Epidermal melanocyte (primary cell): Measurements from ENCODE around the gene ZNF862.
"Not testable (repeated sequence)": the region's sequence is repeated elsewhere in the genome, so short reads cannot be mapped to it uniquely, and the experiment has no call there.

Source experiments
- DNase-seq: peaks from one replicate; pipeline ENCODE4 v3.0.0; 2011; ENCODE audit warnings: low spot score; ENCODE audit not compliant: insufficient read length

The ZNF862 gene

DNA sequence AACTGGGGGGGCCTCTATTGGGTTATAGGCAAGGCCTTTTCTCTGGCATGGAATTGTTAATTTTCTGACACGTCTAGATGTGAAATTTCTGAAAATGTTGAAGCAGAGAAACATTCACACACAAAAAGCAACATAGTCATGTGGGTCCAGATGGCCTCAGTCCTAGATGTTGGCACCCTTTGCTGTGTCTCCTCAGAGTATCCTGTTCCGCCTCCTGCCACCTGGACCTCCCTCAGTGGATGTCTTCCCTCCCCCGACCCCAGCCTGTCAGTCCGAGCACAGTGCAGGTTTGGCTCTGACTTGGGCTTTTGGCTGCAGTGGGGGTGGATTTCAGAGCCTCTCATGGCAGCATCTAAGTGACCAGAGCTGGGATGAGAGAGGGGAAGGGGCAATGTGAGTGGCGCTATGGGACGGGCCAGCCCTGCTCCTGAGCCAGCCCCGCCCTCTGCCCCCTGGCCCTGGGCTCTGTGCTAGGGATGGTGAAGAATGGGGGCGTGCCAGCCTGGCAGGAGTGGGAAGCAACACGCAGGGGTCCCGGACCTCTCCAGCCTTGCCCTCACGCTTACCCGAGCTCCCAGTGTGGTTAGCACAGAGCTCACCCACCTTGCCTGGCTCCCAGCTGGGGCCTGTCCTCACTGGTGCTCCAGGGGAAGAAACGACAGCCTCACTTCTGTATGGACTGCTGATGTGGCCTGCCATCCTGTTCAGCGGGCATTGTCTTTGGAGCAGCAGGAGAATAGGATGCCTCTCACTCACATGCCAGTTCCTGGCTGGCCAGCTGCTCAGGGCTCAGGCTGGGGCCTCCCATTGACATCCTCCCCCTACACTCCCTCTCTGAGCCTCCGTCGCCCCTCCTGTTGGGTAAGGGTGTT is 41.8 kb downstream of the ZNF862 start:
- DNase-seq = no peak

- no peak for DNase-seq
Observed at GRCh38 chr7:149880638-149881311, 42.6 kb downstream of the ZNF862 start.

DNA sequence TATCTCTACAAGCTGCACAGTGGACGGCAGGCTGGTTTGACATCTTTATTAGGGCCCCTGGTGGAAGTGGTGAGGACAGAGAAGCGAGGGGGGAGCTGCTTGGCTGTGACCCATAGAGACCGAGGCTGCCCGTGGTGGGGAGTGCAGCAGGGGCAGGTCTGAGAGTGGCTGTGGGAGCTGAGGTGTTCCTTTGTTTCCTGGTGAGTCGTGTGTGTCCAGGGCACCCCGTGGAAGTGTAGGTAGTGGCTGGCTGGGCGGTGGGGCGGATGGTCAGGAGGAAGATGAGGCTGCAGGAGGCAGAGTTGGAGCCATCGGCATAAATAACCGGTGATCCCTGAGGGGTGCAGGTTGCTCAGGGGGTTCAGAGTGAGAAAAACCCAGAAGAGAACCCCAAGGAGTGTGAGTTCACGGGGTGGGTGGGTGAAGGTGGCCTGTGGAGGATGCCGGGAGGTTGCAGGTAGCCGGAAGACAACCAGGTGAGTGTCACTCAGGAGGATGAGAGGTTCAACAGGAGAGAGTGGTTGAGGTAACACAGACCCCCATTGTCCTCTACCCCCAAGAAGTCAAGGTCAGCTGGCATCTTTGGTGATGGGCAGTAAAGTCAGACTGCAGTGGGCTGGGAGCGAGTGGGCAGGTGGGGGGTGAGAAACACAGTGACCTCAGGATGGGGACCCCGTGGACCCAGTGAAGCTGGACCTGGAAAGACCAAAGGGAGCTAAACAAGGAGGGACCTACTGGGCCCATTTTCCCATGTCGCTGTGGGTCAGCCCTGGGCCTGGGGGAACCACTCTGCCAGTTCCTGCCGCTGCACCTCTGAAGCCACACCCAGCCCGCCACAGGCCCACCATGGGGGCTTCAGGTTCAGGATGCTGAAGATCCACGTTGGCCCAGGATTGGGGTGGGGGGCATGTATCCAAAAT is 43.4 kb downstream of the ZNF862 start:
- DNase-seq = no peak

GRCh38 chr7:149882248-149883047 is 44.3 kb downstream of the ZNF862 start:
- no peak for DNase-seq

DNA sequence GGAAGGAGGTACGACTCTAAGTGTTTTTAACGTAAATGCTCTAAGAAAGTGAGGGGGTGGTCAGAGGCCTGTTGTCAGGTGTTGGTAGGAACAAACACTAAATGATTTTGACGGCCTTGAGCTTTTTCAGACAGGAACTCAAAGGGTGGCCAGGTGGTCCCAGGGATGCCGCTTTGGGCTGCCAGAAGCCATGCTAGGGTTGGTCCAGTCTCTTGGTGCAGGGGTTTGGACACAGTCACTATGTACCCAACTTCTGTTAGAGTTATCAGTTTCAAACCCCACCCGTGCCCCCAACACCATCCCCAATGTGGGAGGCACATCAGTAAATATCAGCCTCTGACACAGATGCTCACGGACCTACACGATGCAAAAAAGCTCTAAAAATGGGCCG is 44.9 kb downstream of the ZNF862 start:
- DNase-seq = no peak

- DNase-seq = no peak
Observed at GRCh38 chr7:149883452-149883861, 45.3 kb downstream of the ZNF862 start.

- no peak for DNase-seq
Observed at GRCh38 chr7:149884016-149884415, 45.8 kb downstream of the ZNF862 start.

DNA sequence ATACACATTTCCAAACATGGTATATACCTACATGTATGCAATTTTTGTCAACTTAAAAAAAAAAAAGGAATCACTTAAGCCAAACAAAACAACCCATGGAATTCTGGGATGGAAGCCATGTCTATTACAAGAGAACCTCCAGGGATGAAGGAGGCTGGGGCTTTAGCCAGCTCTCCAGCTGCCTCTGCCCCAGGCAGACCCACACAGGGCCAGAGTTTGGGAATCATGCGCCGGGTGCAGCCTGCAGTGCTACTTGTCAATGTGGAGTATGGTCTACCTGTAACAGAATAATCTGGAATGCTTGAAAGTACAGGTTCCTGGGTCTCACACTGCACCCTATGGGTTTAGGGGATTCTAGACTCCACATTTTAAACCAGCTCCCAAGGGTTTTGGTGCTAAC is 46.4 kb downstream of the ZNF862 start:
- no peak for DNase-seq

- no peak for DNase-seq
Observed at GRCh38 chr7:149885191-149886017, 47.2 kb downstream of the ZNF862 start.

GRCh38 chr7:149886018-149886415 is 47.8 kb downstream of the ZNF862 start:
- no peak for DNase-seq

DNA sequence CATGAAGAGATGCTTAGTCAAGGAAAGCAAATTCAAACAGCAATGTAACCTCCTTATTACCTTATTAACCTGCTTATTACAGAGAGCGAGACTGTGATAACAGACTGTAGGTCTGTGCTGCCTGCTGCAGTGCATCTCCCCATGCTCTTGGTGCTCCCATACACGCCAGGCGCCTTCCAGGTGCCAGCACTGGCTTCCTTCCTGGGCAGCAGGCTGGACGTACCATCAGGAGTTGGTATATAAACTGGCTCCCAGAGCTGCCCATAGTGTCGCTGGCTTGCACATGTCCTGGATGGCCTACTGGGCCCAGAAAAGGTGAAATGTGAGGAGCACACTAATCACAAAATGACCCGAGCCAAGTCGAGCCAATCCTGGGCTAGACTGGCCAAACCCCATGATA is 49.1 kb downstream of the ZNF862 start:
- DNase-seq = no peak

- not testable (repeated sequence) for DNase-seq
Observed at GRCh38 chr7:149890715-149891114, 52.5 kb downstream of the ZNF862 start.

- DNase-seq = not testable (repeated sequence)
Observed at GRCh38 chr7:149894957-149895356, 56.8 kb downstream of the ZNF862 start.

DNA sequence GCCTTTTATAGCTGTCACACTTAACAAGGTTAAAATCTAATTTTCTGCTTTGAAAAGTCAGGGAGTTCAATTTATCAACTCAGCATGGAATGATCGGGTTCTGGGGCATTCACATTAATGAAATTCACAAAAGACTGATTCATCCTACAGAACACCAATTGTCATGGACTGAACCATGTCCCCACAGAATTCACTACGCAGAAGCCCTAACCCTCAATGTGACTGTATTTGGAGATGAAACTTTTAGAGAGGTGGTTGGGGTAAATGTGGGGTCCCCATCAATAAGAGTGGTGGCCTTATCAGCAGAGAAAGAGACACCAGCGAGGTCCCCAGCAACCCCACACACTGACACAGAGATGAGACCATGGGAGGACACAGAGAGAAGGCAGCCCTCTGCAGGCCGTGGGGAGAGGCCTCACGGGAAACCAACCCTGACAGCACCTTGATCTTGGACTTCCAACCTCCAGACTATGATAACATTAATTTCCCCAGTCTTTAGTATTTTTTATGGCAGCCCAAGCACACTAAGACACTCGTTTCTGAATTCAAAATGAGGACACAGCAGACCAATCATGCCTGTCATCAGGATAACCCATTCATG is 69.7 kb downstream of the ZNF862 start:
- not testable (repeated sequence) for DNase-seq

GRCh38 chr7:149910219-149910618 is 72.0 kb downstream of the ZNF862 start:
- DNase-seq = not testable (repeated sequence)

DNA sequence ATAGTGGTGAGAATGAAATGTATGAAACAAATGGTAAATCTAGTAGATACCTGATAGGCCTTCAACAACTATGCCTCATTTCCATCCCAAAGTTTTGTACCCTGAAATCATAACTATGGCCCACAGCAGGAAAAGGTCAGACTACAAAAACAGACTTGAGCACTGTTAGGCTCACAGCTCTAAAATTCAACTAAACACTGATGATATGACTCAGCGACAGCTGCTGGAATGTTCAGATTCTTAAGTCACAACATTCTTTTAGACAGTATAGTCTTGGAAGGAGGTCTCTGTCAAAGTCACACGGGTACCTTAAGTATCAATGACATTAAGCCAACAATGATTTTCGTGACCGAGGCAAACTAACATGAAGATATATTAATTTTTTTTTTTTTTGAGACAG is 74.0 kb downstream of the ZNF862 start:
- not testable (repeated sequence) for DNase-seq
